GM21515 (cell line): ENCODE data around the gene STXBP5.
A peak's percentile ranks its signal among the peaks of the same experiment; 100 is the strongest.
"Not testable (repeated sequence)": the region's sequence is repeated elsewhere in the genome, so short reads cannot be mapped to it uniquely, and the experiment has no call there.

Experiments
- ATAC-seq: cut with Tn5 transposase; IDR thresholded peaks from one replicate; pipeline ENCODE4 v1.9.1; 2021; ENCODE audit not compliant: unreplicated experiment

The STXBP5 gene

GRCh38 chr6:147244832-147245231 is 40.6 kb downstream of the STXBP5 start:
- ATAC-seq: no peak

- ATAC-seq: no peak
These were observed 41.5 kb downstream of the STXBP5 start for GRCh38 chr6:147245693-147246092.

GRCh38 chr6:147246853-147247635 is 42.8 kb downstream of the STXBP5 start:
- ATAC-seq: no peak

- no peak for ATAC-seq
These were observed 44.6 kb downstream of the STXBP5 start for GRCh38 chr6:147248859-147249258.

- no peak for ATAC-seq
These were observed 46.9 kb downstream of the STXBP5 start for GRCh38 chr6:147251072-147251471.

GRCh38 chr6:147254929-147255473 is 50.8 kb downstream of the STXBP5 start:
- not testable (repeated sequence) for ATAC-seq

GRCh38 chr6:147255948-147256674 is 51.9 kb downstream of the STXBP5 start:
- no peak for ATAC-seq

- no peak for ATAC-seq
These were observed 53.5 kb downstream of the STXBP5 start for GRCh38 chr6:147257760-147258159.

- ATAC-seq: no peak
These were observed 55.9 kb downstream of the STXBP5 start for GRCh38 chr6:147260091-147260490.

- no peak for ATAC-seq
These were observed 58.7 kb downstream of the STXBP5 start for GRCh38 chr6:147262946-147263345.

- ATAC-seq: no peak
These were observed 62.6 kb downstream of the STXBP5 start for GRCh38 chr6:147266821-147267220.

GRCh38 chr6:147267658-147268057 is 63.4 kb downstream of the STXBP5 start:
- ATAC-seq: no peak

- ATAC-seq: no peak
These were observed 64.0 kb downstream of the STXBP5 start for GRCh38 chr6:147268254-147268653.

GRCh38 chr6:147274012-147274411 is 69.8 kb downstream of the STXBP5 start:
- ATAC-seq: no peak

- ATAC-seq: no peak
These were observed 70.6 kb downstream of the STXBP5 start for GRCh38 chr6:147274776-147275175.

GRCh38 chr6:147278891-147279290 is 74.7 kb downstream of the STXBP5 start:
- ATAC-seq: no peak

GRCh38 chr6:147279427-147279826 is 75.2 kb downstream of the STXBP5 start:
- no peak for ATAC-seq

GRCh38 chr6:147281895-147282565 is 77.8 kb downstream of the STXBP5 start:
- no peak for ATAC-seq

GRCh38 chr6:147282566-147282959 is 78.3 kb downstream of the STXBP5 start:
- ATAC-seq: no peak

GRCh38 chr6:147283460-147283859 is 79.2 kb downstream of the STXBP5 start:
- ATAC-seq: no peak

- ATAC-seq: peak; percentile 73
These were observed 81.1 kb downstream of the STXBP5 start for GRCh38 chr6:147285087-147285855.
